ENCODE data around the gene ELN. TPM values are rescaled to one million over a fixed set of nuclear protein-coding genes. Genes with fewer than 3 reads are reported as not detected.
A peak's percentile ranks its signal among the peaks of the same experiment; 100 is the strongest.

Gene ELN
- total RNA-seq, 2 donors from 2014 or later: 91.7 to 166 TPM

- ATAC-seq (peak in 1 of 2 donors; percentile 13), DNase-seq (no peak)
- intact Hi-C loops (cut with DNase I): loop anchor here (2.0 to 10.0 kb wide), 4 partner anchors 103 to 336 kb away; partner anchors contain the start of gene EIF4H (in 1 of the 2)
Measured at GRCh38 chr7:74069086-74069541, 41.1 kb downstream of the ELN start.

- ATAC-seq (no peak), DNase-seq (no peak)
- intact Hi-C loops (cut with DNase I): loop anchor here (2.0 to 10.0 kb wide), 4 partner anchors 102 to 335 kb away; partner anchors contain the start of gene EIF4H (in 1 of the 2)
Measured at GRCh38 chr7:74069790-74070618, 42.0 kb downstream of the ELN start.

- no peak for DNase-seq
- peak; percentile 8 to 20 for ATAC-seq
- intact Hi-C loops (cut with DNase I): no loop called here
Measured at GRCh38 chr7:74070619-74070921, 42.6 kb downstream of the ELN start.

- intact Hi-C loops (cut with DNase I): no loop called here
- no peak for DNase-seq
- no peak for ATAC-seq
Measured at GRCh38 chr7:74071121-74071520, 43.1 kb downstream of the ELN start.

GRCh38 chr7:74074770-74075169 lies 46.8 kb downstream of the ELN start:
- ATAC-seq (no peak), DNase-seq (no peak)
- intact Hi-C loops (cut with DNase I): no loop called here

GRCh38 chr7:74078461-74078860 lies 50.5 kb downstream of the ELN start:
- ATAC-seq (no peak), DNase-seq (no peak)
- intact Hi-C loops (cut with DNase I): no loop called here

- no peak for ATAC-seq
- DNase-seq: no peak
- intact Hi-C loops (cut with DNase I): loop anchor here in 1 of 2 donors (5.0 kb wide), 1 partner anchor 90 kb away; the partner anchor contains the start of gene EIF4H
Measured at GRCh38 chr7:74082770-74083116, 54.8 kb downstream of the ELN start.

- DNase-seq (peak; percentile 85), ATAC-seq (peak; percentile 88 to 96)
- intact Hi-C loops (cut with DNase I): loop anchor here in 1 of 2 donors (5.0 kb wide), 1 partner anchor 89 kb away; the partner anchor contains the start of gene EIF4H
Measured at GRCh38 chr7:74083117-74083876, 55.3 kb downstream of the ELN start, which contains the start of gene LIMK1. Gene LIMK1 (plus strand): TSS chr7:74083804. CDS start chr7:74083991, 187 bp downstream.

- ATAC-seq: peak; percentile 13 to 65
- no peak for DNase-seq
- intact Hi-C loops (cut with DNase I): loop anchor here in 1 of 2 donors (5.0 kb wide), 1 partner anchor 88 kb away; the partner anchor contains the start of gene EIF4H
Measured at GRCh38 chr7:74083928-74084721, 56.2 kb downstream of the ELN start.

GRCh38 chr7:74084722-74085578 lies 57.0 kb downstream of the ELN start:
- no peak for DNase-seq
- peak in 1 of 2 donors; percentile 4 for ATAC-seq
- intact Hi-C loops (cut with DNase I): loop anchor here in 1 of 2 donors (5.0 kb wide), 1 partner anchor 87 kb away; the partner anchor contains the start of gene EIF4H

GRCh38 chr7:74087791-74088453 lies 59.9 kb downstream of the ELN start:
- intact Hi-C loops (cut with DNase I): no loop called here
- DNase-seq (no peak), ATAC-seq (no peak)

- ATAC-seq: peak; percentile 10 to 13
- intact Hi-C loops (cut with DNase I): no loop called here
- no peak for DNase-seq
Measured at GRCh38 chr7:74092321-74092963, 64.5 kb downstream of the ELN start.

- DNase-seq: no peak
- intact Hi-C loops (cut with DNase I): no loop called here
- peak; percentile 66 to 70 for ATAC-seq
Measured at GRCh38 chr7:74092964-74093471, 65.0 kb downstream of the ELN start.

- intact Hi-C loops (cut with DNase I): no loop called here
- peak; percentile 9 to 29 for ATAC-seq
Measured at GRCh38 chr7:74093671-74094223, 65.8 kb downstream of the ELN start.

GRCh38 chr7:74094224-74095101 lies 66.5 kb downstream of the ELN start:
- ATAC-seq (peak; percentile 76 to 87), DNase-seq (peak; percentile 87)
- intact Hi-C loops (cut with DNase I): no loop called here

More at GRCh38 chr7:74093671-74094223, 65.8 kb downstream of the ELN start:
- DNase-seq: no peak

GRCh38 chr7:74095135-74095534 lies 67.2 kb downstream of the ELN start:
- DNase-seq (no peak), ATAC-seq (no peak)
- intact Hi-C loops (cut with DNase I): no loop called here

Data from left cardiac atrium (tissue), 4 donors.